H1 (cell line): ENCODE results near the gene RNU6-1. TPM values are rescaled to one million over a fixed set of nuclear protein-coding genes. Genes with fewer than 3 reads are reported as not detected.
A peak's percentile ranks its signal among the peaks of the same experiment; 100 is the strongest.

Experiments
- CTCF ChIA-PET: fragments of 300-600 bp; sonication (Branson Sonifier 250); formaldehyde crosslinking; loops from one replicate; lab custom pipeline; 2021; ENCODE audit not compliant: partially characterized antibody; lab: Charles Lee
- POLR2A ChIA-PET: fragments of 300-600 bp; sonication (Branson Sonifier 250); formaldehyde crosslinking; loops from one replicate; lab custom pipeline; 2021; ENCODE audit warnings: inconsistent platforms; ENCODE audit not compliant: partially characterized antibody; lab: Charles Lee
- DNase-seq, 2 experiments: peaks; one replicate each; pipeline versions ENCODE4 v3.0.0 to v3.0.0-alpha.2; 2010 to 2022; ENCODE audit warnings: low spot score in 2 of 2, low read depth in 1 of 2, mixed read lengths in 1 of 2
- FAIRE-seq: peaks from 2 replicates; lab custom pipeline; 2011; peaks lifted over from hg19 to GRCh38; lab: Jason Lieb, UNC
- H2AFZ ChIP-seq: 2 replicates; pipeline ENCODE4 v1.8.1; 2012; ENCODE audit warnings: low read length, inconsistent platforms
- H2AK5ac ChIP-seq: 2 replicates; pipeline ENCODE4 v1.6.1; 2013; ENCODE audit warnings: low read depth, low read length
- H2BK120ac ChIP-seq: replicated peaks from 2 replicates; pipeline ENCODE3; 2013; ENCODE audit warnings: low read depth, low read length, inconsistent platforms
- H2BK12ac ChIP-seq: 2 replicates; pipeline ENCODE4 v1.6.1; 2013; ENCODE audit warnings: low read depth, low read length
- H2BK15ac ChIP-seq: 2 replicates; pipeline ENCODE4 v1.6.1; 2013; ENCODE audit warnings: low read length
- H2BK20ac ChIP-seq: 2 replicates; pipeline ENCODE4 v1.6.1; 2013; ENCODE audit warnings: low read length
- H2BK5ac ChIP-seq: 2 replicates; pipeline ENCODE4 v1.6.1; 2013; ENCODE audit warnings: low read depth, low read length
- H3K14ac ChIP-seq: 2 replicates; pipeline ENCODE4 v1.6.1; 2013; ENCODE audit warnings: inconsistent platforms; ENCODE audit not compliant: insufficient read length
- H3K18ac ChIP-seq: 2 replicates; pipeline ENCODE4 v1.6.1; 2013; ENCODE audit warnings: low read length; ENCODE audit errors: extremely low read depth
- H3K23ac ChIP-seq: 2 replicates; pipeline ENCODE4 v1.6.1; 2013; ENCODE audit warnings: inconsistent platforms; ENCODE audit not compliant: insufficient read length
- H3K23me2 ChIP-seq: 2 replicates; pipeline ENCODE4 v1.6.1; 2013; ENCODE audit warnings: low read depth, low read length
- H3K27ac ChIP-seq: 2 replicates; pipeline ENCODE4 v1.6.1; 2011; ENCODE audit warnings: low read depth, low read length, inconsistent platforms
- H3K27me3 ChIP-seq, 4 experiments: replicated peaks in 1 of 4; 1 replicate in 1 of 4; 2 replicates in 3 of 4; pipeline versions ENCODE4 v1.6.1 to v1.8.1; 2011 to 2013; ENCODE audit warnings: low read length in 3 of 4, mild to moderate bottlenecking in 3 of 4, inconsistent platforms in 2 of 4, mixed read lengths in 2 of 4, moderate library complexity in 1 of 4; ENCODE audit not compliant: control insufficient read depth in 3 of 4, insufficient read depth in 3 of 4; ENCODE audit errors: extremely low read depth in 1 of 4
- H3K36me3 ChIP-seq, 4 experiments: 2 replicates each; pipeline versions ENCODE4 v1.6.1 to v1.8.1; 2011 to 2013; ENCODE audit warnings: mild to moderate bottlenecking in 4 of 4, low read length in 3 of 4, moderate library complexity in 2 of 4, control low read depth in 1 of 4, inconsistent platforms in 1 of 4; ENCODE audit not compliant: insufficient read depth in 4 of 4, control insufficient read depth in 2 of 4
- H3K4ac ChIP-seq: replicated peaks from 2 replicates; pipeline ENCODE3; 2013; ENCODE audit warnings: low read length, low read depth, mixed read lengths, inconsistent platforms; ENCODE audit not compliant: insufficient read length
- H3K4me1 ChIP-seq, 4 experiments: replicated peaks in 1 of 4; 1 replicate in 1 of 4; 2 replicates in 3 of 4; pipeline versions ENCODE4 v1.6.1 to v1.8.1; 2011 to 2013; ENCODE audit warnings: low read length in 3 of 4, inconsistent platforms in 2 of 4, mixed read lengths in 1 of 4; ENCODE audit not compliant: insufficient read depth in 4 of 4, control insufficient read depth in 3 of 4
- H3K4me2 ChIP-seq, 2 experiments: 2 replicates each; pipeline versions ENCODE4 v1.6.1 to v1.8.1; 2011 to 2013; ENCODE audit warnings: low read depth in 2 of 2, low read length in 2 of 2, control low read depth in 1 of 2, inconsistent platforms in 1 of 2, mild to moderate bottlenecking in 1 of 2; ENCODE audit not compliant: insufficient read depth in 1 of 2
- H3K4me3 ChIP-seq, 4 experiments: fragments of 200-600, 300-600 bp in 1 of 4; sonication (generic), shearing (Covaris generic), sonication (Bioruptor Twin) in 1 of 4; 2 replicates each; pipeline versions ENCODE4 v1.5.1 to v1.8.1; 2011 to 2016; ENCODE audit warnings: low read length in 4 of 4, low read depth in 3 of 4, control low read depth in 2 of 4, inconsistent platforms in 2 of 4, mild to moderate bottlenecking in 2 of 4, mixed read lengths in 1 of 4, moderate library complexity in 1 of 4; ENCODE audit not compliant: insufficient read depth in 2 of 4; ENCODE audit errors: extremely low read depth in 1 of 4
- H3K56ac ChIP-seq: replicated peaks from 2 replicates; pipeline ENCODE3; 2013; ENCODE audit warnings: low read depth, mild to moderate bottlenecking, mixed read lengths, low read length, inconsistent platforms; ENCODE audit not compliant: insufficient read length
- H3K79me1 ChIP-seq: 2 replicates; pipeline ENCODE4 v1.6.1; 2013; ENCODE audit warnings: low read depth, low read length, control low read depth
- H3K79me2 ChIP-seq, 2 experiments: 2 replicates each; pipeline versions ENCODE4 v1.6.1 to v1.8.1; 2012 to 2013; ENCODE audit warnings: low read length in 2 of 2, mild to moderate bottlenecking in 2 of 2, inconsistent platforms in 1 of 2; ENCODE audit not compliant: insufficient read depth in 2 of 2, control insufficient read depth in 1 of 2
- H3K9ac ChIP-seq, 4 experiments: replicated peaks in 1 of 4; 1 replicate in 1 of 4; 2 replicates in 3 of 4; pipeline versions ENCODE4 v1.6.1 to v1.8.1; 2011 to 2013; ENCODE audit warnings: low read depth in 3 of 4, low read length in 3 of 4, control low read depth in 2 of 4, mild to moderate bottlenecking in 2 of 4, moderate library complexity in 2 of 4, inconsistent platforms in 1 of 4; ENCODE audit errors: extremely low read depth in 1 of 4
- H3K9me3 ChIP-seq, 2 experiments: 2 replicates each; pipeline versions ENCODE4 v1.6.1 to v1.8.1; 2012 to 2013; ENCODE audit warnings: mild to moderate bottlenecking in 2 of 2, moderate library complexity in 2 of 2, control low read depth in 1 of 2, inconsistent platforms in 1 of 2, low read depth in 1 of 2, low read length in 1 of 2, mixed read lengths in 1 of 2; ENCODE audit not compliant: insufficient read depth in 2 of 2
- H4K20me1 ChIP-seq, 2 experiments: replicated peaks in 1 of 2; 2 replicates each; pipeline versions ENCODE3 to v1.8.1; 2011 to 2013; ENCODE audit warnings: inconsistent platforms in 2 of 2, low read length in 2 of 2, mild to moderate bottlenecking in 1 of 2; ENCODE audit not compliant: insufficient read depth in 2 of 2, control insufficient read depth in 1 of 2
- H4K5ac ChIP-seq: 2 replicates; pipeline ENCODE4 v1.6.1; 2013; ENCODE audit warnings: low read length, low read depth, mixed read lengths, inconsistent platforms; ENCODE audit not compliant: insufficient read length
- H4K8ac ChIP-seq: 2 replicates; pipeline ENCODE4 v1.8.0; 2013; ENCODE audit warnings: mild to moderate bottlenecking, moderate library complexity, low read length, inconsistent platforms; ENCODE audit not compliant: insufficient read depth; ENCODE audit errors: extremely low read depth
- H4K91ac ChIP-seq: replicated peaks from 2 replicates; pipeline ENCODE3; 2013; ENCODE audit warnings: low read length, mixed read lengths, inconsistent platforms; ENCODE audit not compliant: insufficient read length
- ASH2L ChIP-seq: fragments of 200-600, 300-600 bp; sonication (generic); IDR thresholded peaks from one replicate; pipeline ENCODE4 v1.7.1; 2017; ENCODE audit warnings: low read length
- BRCA1 ChIP-seq: IDR thresholded peaks from 2 replicates; pipeline ENCODE4 v1.6.1; 2012; ENCODE audit warnings: low read depth, low read length, improper control_type of control experiment
- CBX8 ChIP-seq: fragments of 300-800, 300-1000 bp; sonication (generic); IDR thresholded peaks from 2 replicates; pipeline ENCODE4 v1.7.1; 2016; ENCODE audit warnings: low read depth, low read length, borderline replicate concordance
- CHD1 ChIP-seq: IDR thresholded peaks from 2 replicates; pipeline ENCODE4 v1.6.1; 2012; ENCODE audit warnings: low read depth, low read length, improper control_type of control experiment
- EZH2 ChIP-seq: fragments of 200-600 bp; sonication (generic); IDR thresholded peaks from 2 replicates; pipeline ENCODE4 v1.7.1; 2012; ENCODE audit warnings: low read depth, mild to moderate bottlenecking, moderate library complexity, low read length, inconsistent platforms; ENCODE audit not compliant: severe bottlenecking
- HDAC2 ChIP-seq, 2 experiments: fragments of 300-600 bp in 1 of 2; sonication (generic) in 1 of 2; IDR thresholded peaks; 2 replicates each; pipeline ENCODE4 v1.6.1; 2011 to 2012; ENCODE audit warnings: low read depth in 2 of 2, low read length in 2 of 2, mild to moderate bottlenecking in 2 of 2, moderate library complexity in 2 of 2, borderline replicate concordance in 1 of 2, inconsistent platforms in 1 of 2
- KDM1A ChIP-seq: fragments of 200-600, 300-600 bp; sonication (generic); IDR thresholded peaks from 2 replicates; pipeline ENCODE4 v1.7.1; 2016; ENCODE audit warnings: mild to moderate bottlenecking, low read length, borderline replicate concordance
- RNF2 ChIP-seq: fragments of 200-900, 300-1000 bp; sonication (generic); IDR thresholded peaks from 2 replicates; pipeline ENCODE4 v1.7.1; 2016; ENCODE audit warnings: borderline replicate concordance, low read depth, mild to moderate bottlenecking, antibody characterized with exemption, low read length; ENCODE audit not compliant: poor library complexity, severe bottlenecking; ENCODE audit errors: missing control alignments
- SIRT6 ChIP-seq: IDR thresholded peaks from one replicate; pipeline ENCODE4 v1.7.1; 2012; ENCODE audit warnings: low read length, inconsistent platforms
- SP1 ChIP-seq: IDR thresholded peaks from 2 replicates; pipeline ENCODE4 v1.6.1; 2011; ENCODE audit warnings: low read depth, low read length
- SP2 ChIP-seq: IDR thresholded peaks from 2 replicates; pipeline ENCODE4 v1.6.1; 2012; ENCODE audit warnings: mild to moderate bottlenecking, low read length, inconsistent platforms
- SP4 ChIP-seq: IDR thresholded peaks from 2 replicates; pipeline ENCODE4 v1.6.1; 2012; ENCODE audit warnings: low read length, inconsistent platforms
- TBP ChIP-seq: IDR thresholded peaks from 2 replicates; pipeline ENCODE4 v1.6.1; 2011; ENCODE audit warnings: low read depth, low read length, improper control_type of control experiment
- TEAD4 ChIP-seq: IDR thresholded peaks from 2 replicates; pipeline ENCODE4 v1.6.1; 2012; ENCODE audit warnings: low read depth, low read length, inconsistent platforms, mixed read lengths
- WGBS, 2 experiments: shearing (Covaris generic) in 1 of 2; methylation state at CpG; one replicate each; pipeline versions ENCODE4 v1.1.6 to v1.1.7; 2013 to 2015; ENCODE audit warnings: low lambda C conversion rate in 2 of 2, mixed read lengths in 2 of 2, inconsistent platforms in 1 of 2, low coverage in 1 of 2, missing lambda C conversion rate in 1 of 2; ENCODE audit not compliant: insufficient replicate concordance in 2 of 2, insufficient coverage in 1 of 2, insufficient read length in 1 of 2; ENCODE audit errors: extremely low coverage in 1 of 2, missing lambda C conversion rate in 1 of 2; 5-methylcytosine and 5-hydroxymethylcytosine counted together
- polyA plus RNA-seq, 7 experiments: library from polyadenylated mRNA; depleted of rRNA in 3 of 7; stranded (reverse) in 5 of 7; unstranded in 2 of 7; fragments of >200 nt in 5 of 7; fragments of 200-250 nt in 2 of 7; gene quantifications; 1 replicate in 5 of 7; 2 replicates in 1 of 7; 4 replicates in 1 of 7; pipeline versions ENCODE4 v1.2.1 to v1.2.3, GENCODE V29; 2011 to 2013; ENCODE audit warnings: missing spikeins in 2 of 7, mixed read lengths in 2 of 7
- total RNA-seq: library from RNA; stranded (reverse); fragmentation: NEBNext Ultra II Directional; extraction: Animal tissue kit (Norgen Biotek cat#: 25700); gene quantifications from 2 replicates; pipeline ENCODE4 v1.2.1, GENCODE V29; 2021

RNU6-1 gene
- total and polyA plus RNA-seq, 2 of the 8 experiments (the other 6 are each of a cell fraction or from before 2014, with no cell fraction given), result not detected

- Histone ChIP-seq H3K56ac (no peak overlapping the region), H3K4me1 (peaks cover 8 to 29% (median 18%) of the 10 kb centered on the region in 4 experiments), H4K5ac (no peak overlapping the region), H2BK120ac (no peak overlapping the region), H3K4ac (no peak overlapping the region), H3K4me2 (peak overlapping the region; percentile 87), H2BK15ac (no peak overlapping the region), H3K79me1 (no peaks in the 10 kb centered on the region), H3K9me3 (no peaks in the 10 kb centered on the region), H2BK5ac (no peak overlapping the region), H4K8ac (no peak overlapping the region; the same call in 1 of the 2 replicates), H2BK20ac (no peak overlapping the region), H2BK12ac (no peak overlapping the region), H4K20me1 (peaks cover 0 to 1% of the 10 kb centered on the region in 2 experiments), H3K18ac (no peak overlapping the region), H3K4me3 (peak overlapping the region in 1 of 4 experiments; percentile 97; a peak in 3 of 8 replicates), H3K9ac (no peak overlapping the region), H3K36me3 (no peaks in the 10 kb centered on the region), H3K79me2 (no peaks in the 10 kb centered on the region), H2AK5ac (no peak overlapping the region), H3K23me2 (peaks cover 12% of the 10 kb centered on the region), H3K14ac (no peak overlapping the region), H3K27me3 (peaks cover 10 to 31% (median 26%) of the 10 kb centered on the region in 4 experiments), H4K91ac (no peak overlapping the region), H3K23ac (no peak overlapping the region), H3K27ac (no peak overlapping the region), H2AFZ (no peak overlapping the region)
- ChIA-PET CTCF (interaction anchor here (0.5 to 1.5 kb wide), 5 partner anchors 12 to 598 kb away, joined by 3 to 4 read pairs (median 4); partner anchors contain the start of gene PIAS1), POLR2A (interaction anchor here (1.0 to 1.6 kb wide), 3 partner anchors 352 to 387 kb away, joined by 4 read pairs; no protein-coding TSS in a partner anchor)
- FAIRE-seq (no peak), DNase-seq (no peak)
- WGBS, 2 experiments, result 68% methylated on average over 4 of the region's 4 CpGs; no CpG with 5 or more reads in 1 of the 2 experiments
- no peak for TF ChIP-seq SP2
- TF ChIP-seq CBX8, result no peak
- TF ChIP-seq ASH2L, result no peak
- no peak for TF ChIP-seq SP4
- no peak for TF ChIP-seq TBP
- TF ChIP-seq EZH2, result no peak
- no peak for TF ChIP-seq RNF2
- no peak for TF ChIP-seq HDAC2 (IDR thresholded peaks at IDR 0.05; ENCODE audit: borderline replicate concordance in 1 of 2, low read depth in 2 of 2, low read length in 2 of 2)
- no peak for TF ChIP-seq BRCA1
- no peak for TF ChIP-seq SIRT6
- no peak for TF ChIP-seq TEAD4
- no peak for TF ChIP-seq SP1
- no peak for TF ChIP-seq CHD1
- no peak for TF ChIP-seq KDM1A
Observed at GRCh38 chr15:67841513-67841762, 1.6 kb upstream of the RNU6-1 start.
